Calu3 (cell line): ENCODE data around the gene MARVELD3. TPM values are rescaled to one million over a fixed set of nuclear protein-coding genes. Genes with fewer than 3 reads are reported as not detected.

Source experiments
- BruUV-seq: library from RNA; stranded (reverse); fragments of 400-500 nt; replicated peaks from 2 replicates; lab custom pipeline; 2021; lab: Mats Ljungman, UMichigan
- CTCF ChIA-PET: fragments of 300-600 bp; sonication (Branson Sonifier 250); formaldehyde crosslinking; loops from one replicate; lab custom pipeline; 2022; ENCODE audit warnings: antibody characterized with exemption; lab: Charles Lee
- DNase-seq: peaks from one replicate; pipeline ENCODE4 v3.0.0; 2022
- H3K27ac Mint-ChIP-seq: one replicate; pipeline ENCODE4 v1.8.0; 2022; ENCODE audit warnings: mixed read lengths; ENCODE audit not compliant: unreplicated experiment
- H3K27me3 Mint-ChIP-seq: one replicate; pipeline ENCODE4 v1.8.0; 2022; ENCODE audit warnings: mixed read lengths; ENCODE audit not compliant: unreplicated experiment
- H3K36me3 Mint-ChIP-seq: one replicate; pipeline ENCODE4 v1.8.0; 2022; ENCODE audit warnings: mild to moderate bottlenecking, moderate library complexity, mixed read lengths; ENCODE audit not compliant: insufficient read depth, unreplicated experiment
- H3K4me1 Mint-ChIP-seq: one replicate; pipeline ENCODE4 v1.8.0; 2022; ENCODE audit warnings: mild to moderate bottlenecking, low read depth, mixed read lengths; ENCODE audit not compliant: unreplicated experiment
- H3K4me3 Mint-ChIP-seq: one replicate; pipeline ENCODE4 v1.8.0; 2022; ENCODE audit warnings: mild to moderate bottlenecking, low read depth, moderate library complexity, mixed read lengths; ENCODE audit not compliant: unreplicated experiment
- H3K9me3 Mint-ChIP-seq: one replicate; pipeline ENCODE4 v1.8.0; 2022; ENCODE audit warnings: low read depth, mixed read lengths; ENCODE audit not compliant: unreplicated experiment
- CTCF ChIP-seq: fragments of 200-600 bp; IDR thresholded peaks from one replicate; pipeline ENCODE4 v1.8.0; 2022; ENCODE audit warnings: antibody characterized with exemption; ENCODE audit not compliant: unreplicated experiment
- intact Hi-C: fragments of 100-400 bp; cut with micrococcal nuclease; formaldehyde crosslinking; loops from one replicate; pipeline ENCODE4 v1.10.0; 2022; ENCODE audit not compliant: unreplicated experiment
- total RNA-seq: library from RNA; stranded (reverse); gene quantifications from 2 replicates; pipeline ENCODE4 v1.2.3, GENCODE V29; 2022

Gene MARVELD3
- total RNA-seq, 1 experiment from 2014 or later, result 38.4 TPM

GRCh38 chr16:71630808-71631207, 4.8 kb downstream of the MARVELD3 start:
- H3K4me3 Mint-ChIP-seq, result no peak overlapping the region
- BruUV-seq, result no TSS peak
- TF ChIP-seq CTCF, result no peak
- CTCF ChIA-PET, result interaction anchor here (0.7 to 0.9 kb wide), 2 partner anchors 16 to 66 kb away, joined by 3 to 4 read pairs; no protein-coding TSS in a partner anchor
- no peaks in the 10 kb centered on the region for H3K9me3 Mint-ChIP-seq
- intact Hi-C loops, result no loop called here
- DNase-seq, result peak; percentile 32
- H3K27me3 Mint-ChIP-seq, result no peaks in the 10 kb centered on the region
- peaks cover 50% of the 10 kb centered on the region for H3K36me3 Mint-ChIP-seq
- H3K27ac Mint-ChIP-seq, result no peak overlapping the region
- H3K4me1 Mint-ChIP-seq, result peaks cover 21% of the 10 kb centered on the region

- CTCF ChIA-PET, result no interaction called here
- intact Hi-C loops, result no loop called here
- BruUV-seq, result no TSS peak
- no peak overlapping the region for H3K4me3 Mint-ChIP-seq
- no peaks in the 10 kb centered on the region for H3K27me3 Mint-ChIP-seq
- no peak for TF ChIP-seq CTCF
- peaks cover 44% of the 10 kb centered on the region for H3K36me3 Mint-ChIP-seq
- no peak for DNase-seq
- H3K9me3 Mint-ChIP-seq, result no peaks in the 10 kb centered on the region
- no peak overlapping the region for H3K27ac Mint-ChIP-seq
- H3K4me1 Mint-ChIP-seq, result peaks cover 21% of the 10 kb centered on the region
Observed at GRCh38 chr16:71631776-71632175, 5.8 kb downstream of the MARVELD3 start.

GRCh38 chr16:71635632-71636031, 9.6 kb downstream of the MARVELD3 start:
- peaks cover 28% of the 10 kb centered on the region for H3K36me3 Mint-ChIP-seq
- CTCF ChIA-PET, result no interaction called here
- no peaks in the 10 kb centered on the region for H3K9me3 Mint-ChIP-seq
- no peak overlapping the region for H3K4me3 Mint-ChIP-seq
- BruUV-seq, result no TSS peak
- no peak for TF ChIP-seq CTCF
- H3K27me3 Mint-ChIP-seq, result no peaks in the 10 kb centered on the region
- no peak for DNase-seq
- H3K4me1 Mint-ChIP-seq, result peaks cover 8% of the 10 kb centered on the region
- intact Hi-C loops, result no loop called here
- no peak overlapping the region for H3K27ac Mint-ChIP-seq

- no peaks in the 10 kb centered on the region for H3K9me3 Mint-ChIP-seq
- no TSS peak for BruUV-seq
- no peak for DNase-seq
- H3K4me3 Mint-ChIP-seq, result no peak overlapping the region
- CTCF ChIA-PET, result no interaction called here
- no peak overlapping the region for H3K27ac Mint-ChIP-seq
- no peaks in the 10 kb centered on the region for H3K4me1 Mint-ChIP-seq
- TF ChIP-seq CTCF, result no peak
- H3K36me3 Mint-ChIP-seq, result peaks cover 20% of the 10 kb centered on the region
- H3K27me3 Mint-ChIP-seq, result no peaks in the 10 kb centered on the region
- intact Hi-C loops, result no loop called here
Observed at GRCh38 chr16:71637398-71637797, 11.4 kb downstream of the MARVELD3 start.
